DMS53 (cell line): ENCODE data around the gene MTHFD2.
"Not testable (repeated sequence)": the region's sequence is repeated elsewhere in the genome, so short reads cannot be mapped to it uniquely, and the experiment has no call there.

Experiments used
- DNase-seq: peaks from one replicate; lab custom pipeline; 2025; lab: John Stamatoyannopoulos, UW

The MTHFD2 gene

DNA sequence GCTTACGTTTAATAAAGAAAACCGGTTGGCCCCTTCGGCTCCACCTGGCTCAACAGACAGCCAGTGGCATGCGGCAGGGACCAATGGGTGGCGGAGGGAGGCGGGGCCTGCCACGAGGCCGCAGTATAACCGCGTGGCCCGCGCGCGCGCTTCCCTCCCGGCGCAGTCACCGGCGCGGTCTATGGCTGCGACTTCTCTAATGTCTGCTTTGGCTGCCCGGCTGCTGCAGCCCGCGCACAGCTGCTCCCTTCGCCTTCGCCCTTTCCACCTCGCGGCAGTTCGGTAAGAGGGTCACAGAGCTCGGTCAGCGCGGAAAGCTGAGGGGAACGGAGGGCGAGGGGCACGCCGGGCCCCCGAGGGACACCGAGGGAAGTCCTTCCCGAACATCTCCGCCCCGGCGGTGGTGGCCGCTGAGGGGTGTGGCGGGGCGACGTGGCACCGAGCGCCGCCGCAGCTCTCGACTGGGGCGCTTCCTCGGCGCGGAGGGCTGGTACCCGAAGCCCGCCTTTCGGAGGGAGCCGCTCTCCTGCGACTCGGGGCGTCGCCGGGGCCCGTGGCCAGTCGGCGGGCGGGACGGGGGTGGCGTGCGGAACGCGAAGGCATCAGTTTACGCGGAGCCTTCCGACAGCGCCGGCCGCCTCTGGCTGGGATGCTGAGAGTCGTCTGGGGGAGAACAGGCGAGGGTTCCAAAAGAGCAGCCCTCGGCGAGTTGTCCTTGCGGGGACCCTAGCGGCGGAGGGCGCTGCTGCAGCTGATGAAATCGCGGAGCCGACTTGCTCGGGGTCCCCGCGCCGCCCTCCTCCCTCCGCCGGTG lies at the start of gene MTHFD2:
Gene MTHFD2 (plus strand): TSS at position 155 of the 814 bp plus-strand sequence. CDS start 27 bp downstream, at position 182.
- peak; percentile 100 for DNase-seq

DNA sequence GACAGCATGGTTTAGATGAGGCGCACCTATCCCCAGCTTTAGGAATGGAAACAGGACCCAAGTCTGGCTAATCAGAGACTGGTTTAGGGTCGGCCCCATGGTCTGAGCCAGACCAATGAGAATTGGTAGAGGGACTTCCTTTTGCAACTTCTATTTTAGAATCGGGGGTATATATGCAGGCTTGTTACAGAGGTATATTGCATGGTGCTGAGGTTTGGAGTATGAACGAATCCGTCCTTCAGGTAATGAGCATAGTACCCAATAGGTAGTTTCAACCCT lies 49.2 kb upstream of the MTHFD2 start:
- no peak for DNase-seq

- no peak for DNase-seq
These were observed 48.7 kb upstream of the MTHFD2 start for GRCh38 chr2:74149570-74150319.

GRCh38 chr2:74152954-74153353 lies 45.5 kb upstream of the MTHFD2 start:
- DNase-seq = no peak

- no peak for DNase-seq
These were observed 42.6 kb upstream of the MTHFD2 start for GRCh38 chr2:74155830-74156229.

DNA sequence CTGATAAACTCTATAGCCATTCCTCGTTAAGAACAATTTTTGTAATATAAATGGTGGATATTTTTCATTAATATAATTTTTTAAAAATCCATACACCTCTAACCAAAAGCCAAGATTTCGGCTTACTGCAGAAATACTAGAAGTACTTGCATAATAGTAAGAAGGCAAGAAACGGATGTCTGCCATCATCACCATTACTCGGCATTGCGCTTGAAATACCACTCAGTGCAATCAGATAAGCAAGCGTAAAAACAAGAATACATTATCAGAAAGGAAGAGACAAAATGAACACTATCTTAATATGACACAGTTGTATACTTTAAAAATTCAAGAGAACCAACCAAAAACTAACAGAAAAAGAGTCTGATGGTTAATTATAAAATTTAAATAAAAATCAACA lies 35.5 kb upstream of the MTHFD2 start:
- DNase-seq = no peak

DNA sequence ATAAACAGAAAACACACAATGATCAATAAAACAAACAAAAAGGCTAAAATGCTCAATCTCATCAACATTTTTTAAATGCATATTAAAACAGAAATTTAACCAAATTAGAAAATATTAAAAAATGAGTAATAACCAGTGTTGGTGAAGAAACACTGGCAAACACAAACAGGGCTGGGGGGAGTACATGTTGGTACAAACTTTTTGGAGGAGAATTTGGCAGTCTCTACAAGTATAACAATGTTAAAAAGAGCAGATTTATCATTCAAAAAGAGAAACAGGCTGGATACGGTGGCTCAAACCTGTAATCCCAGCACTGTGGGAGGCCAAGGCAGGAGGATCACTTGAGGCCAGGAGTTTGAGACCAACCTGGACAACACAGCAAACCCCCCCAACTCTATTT lies 33.7 kb upstream of the MTHFD2 start:
- no peak for DNase-seq

DNA sequence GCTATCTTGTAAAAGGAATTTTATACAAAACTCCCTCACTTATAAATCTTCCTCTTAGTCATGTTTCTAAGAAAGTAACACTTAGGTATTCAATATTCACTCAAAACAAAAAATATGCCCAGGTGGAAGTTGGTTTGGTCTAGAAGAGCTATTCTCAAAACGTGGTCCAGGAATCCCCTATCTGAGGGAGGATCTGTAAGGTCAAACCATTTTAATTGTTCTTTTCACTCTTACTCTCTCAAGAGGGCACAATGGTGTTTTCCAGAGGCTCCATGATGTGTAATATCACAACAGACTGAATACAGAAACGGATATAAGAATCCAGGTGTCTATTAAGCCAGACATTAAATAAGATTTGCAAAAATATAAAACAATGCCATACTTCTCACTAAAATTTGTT lies 29.7 kb upstream of the MTHFD2 start:
- no peak for DNase-seq

DNA sequence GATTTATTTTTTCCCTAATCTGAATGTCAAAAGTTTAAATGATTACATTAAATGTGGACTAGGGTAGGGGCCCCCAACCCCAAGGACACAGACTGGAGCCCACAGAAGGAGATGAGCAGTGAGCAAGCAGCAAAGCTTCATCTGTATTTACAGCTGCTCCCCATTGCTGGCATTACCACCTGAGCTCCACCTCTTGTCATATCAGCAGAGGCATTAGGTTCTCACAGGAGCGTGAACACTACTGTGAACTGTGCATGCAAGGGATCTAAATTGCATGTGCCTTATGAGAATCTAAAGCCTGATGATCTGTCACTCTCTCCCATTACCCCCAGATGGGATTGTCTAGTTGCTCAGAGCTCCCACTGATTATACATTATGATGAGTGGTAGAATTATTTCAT lies 23.5 kb upstream of the MTHFD2 start:
- DNase-seq = peak; percentile 24

GRCh38 chr2:74177696-74178095 lies 20.7 kb upstream of the MTHFD2 start:
- DNase-seq = no peak

GRCh38 chr2:74178211-74179062 lies 20.0 kb upstream of the MTHFD2 start, which contains the start of gene MOB1A:
Gene MOB1A (minus strand): TSS chr2:74178879. CDS start chr2:74178674, 205 bp downstream.
- peak; percentile 99 for DNase-seq

DNA sequence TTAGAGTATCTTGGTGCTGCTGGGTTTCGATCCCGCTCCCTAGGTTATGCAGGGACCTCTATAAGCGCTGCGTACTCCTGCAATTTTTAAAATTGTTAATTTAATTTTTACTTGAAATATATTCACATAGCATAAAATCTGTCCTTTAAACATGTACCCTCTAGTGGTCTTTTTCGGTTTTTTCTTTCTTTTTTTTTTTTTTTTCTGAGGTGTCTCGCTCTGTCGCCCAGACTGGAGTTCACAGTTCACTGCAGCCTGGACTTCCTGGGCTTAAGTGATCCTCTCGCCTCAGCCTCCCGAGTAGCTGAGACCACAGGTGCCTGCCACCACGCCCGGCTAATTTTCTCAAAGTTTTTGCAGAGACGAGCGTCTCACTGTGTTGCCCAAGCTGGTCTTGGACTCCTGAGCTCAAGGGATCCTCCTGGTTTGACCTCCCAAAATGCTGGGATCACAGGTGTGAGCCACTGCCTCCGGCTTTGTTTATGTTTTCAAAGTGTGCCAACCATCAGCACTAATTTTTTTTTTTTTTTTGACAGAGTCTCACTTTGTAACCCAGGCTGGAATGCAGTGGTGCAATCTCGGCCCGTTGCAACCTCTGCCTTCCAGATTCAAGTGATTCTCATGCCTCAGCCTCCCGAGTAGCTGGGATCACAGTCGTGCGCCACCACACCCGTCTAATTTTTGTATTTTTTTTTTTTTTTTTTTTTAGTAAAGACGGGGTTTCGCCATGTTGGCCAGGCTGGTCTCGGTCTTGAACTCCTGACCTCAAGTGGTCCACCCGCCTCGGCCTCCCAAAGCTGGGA lies 19.2 kb upstream of the MTHFD2 start:
- DNase-seq = no peak

DNA sequence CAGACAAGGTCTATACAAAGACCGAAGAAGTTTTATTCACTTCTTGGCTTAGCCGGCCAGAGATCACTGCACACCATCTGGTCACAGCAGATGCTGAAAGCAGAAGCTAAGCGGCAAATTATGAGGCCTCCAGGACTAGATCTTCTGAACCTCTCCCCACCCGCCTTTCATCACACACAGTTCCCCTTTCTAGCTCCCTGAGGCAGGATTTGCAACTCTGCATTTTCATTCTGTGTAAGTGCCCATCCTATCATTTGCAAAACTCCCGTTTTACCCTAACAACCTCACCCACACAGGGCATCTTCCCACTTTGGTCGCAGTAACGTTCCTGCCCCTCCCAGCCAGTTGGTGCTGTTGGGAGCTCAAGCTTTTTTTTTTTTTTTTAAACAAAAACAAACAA lies 16.7 kb upstream of the MTHFD2 start:
- DNase-seq = peak; percentile 18

DNA sequence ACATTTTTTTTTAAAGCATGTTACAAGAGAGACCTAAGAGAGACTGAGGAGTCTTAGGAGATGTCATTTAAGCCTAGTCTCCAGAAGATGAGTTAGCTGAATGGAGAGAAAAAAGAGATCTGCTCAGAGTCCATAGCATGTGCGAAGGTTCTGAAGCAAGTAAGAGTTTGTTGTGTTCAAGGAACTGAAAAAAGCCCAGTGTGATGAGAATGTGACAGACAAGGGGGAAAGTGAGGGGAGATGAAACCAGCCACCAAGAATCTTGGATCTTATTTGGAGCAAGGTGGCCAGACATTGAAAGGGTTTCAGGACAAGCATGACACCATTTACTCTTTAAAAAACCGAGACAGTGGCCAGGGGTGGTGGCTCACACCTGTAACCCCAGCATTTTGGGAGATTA lies 14.5 kb upstream of the MTHFD2 start:
- DNase-seq = no peak

GRCh38 chr2:74186038-74186437 lies 12.4 kb upstream of the MTHFD2 start:
- peak; percentile 16 for DNase-seq

DNA sequence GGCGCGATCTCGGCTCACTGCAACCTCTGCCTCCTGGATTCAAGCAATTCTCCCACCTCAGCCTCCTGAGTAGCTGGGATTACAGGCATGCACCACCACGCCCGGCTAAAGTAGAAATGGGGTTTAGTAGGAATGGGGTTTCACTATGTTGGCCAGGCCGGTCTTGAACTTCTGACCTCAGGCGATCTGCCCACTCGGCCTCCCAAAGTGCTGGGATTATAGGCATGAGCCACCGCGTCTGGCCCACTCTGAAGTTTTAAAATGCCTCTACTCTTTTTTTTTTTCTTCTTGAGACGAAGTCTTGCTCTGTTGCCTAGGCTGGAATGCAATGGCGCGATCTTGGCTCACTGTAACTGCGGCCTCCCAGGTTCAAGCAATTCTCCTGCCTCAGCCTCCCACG lies 11.7 kb upstream of the MTHFD2 start:
- DNase-seq = not testable (repeated sequence)

- DNase-seq = peak; percentile 55
These were observed 10.3 kb upstream of the MTHFD2 start for GRCh38 chr2:74188018-74188601.

DNA sequence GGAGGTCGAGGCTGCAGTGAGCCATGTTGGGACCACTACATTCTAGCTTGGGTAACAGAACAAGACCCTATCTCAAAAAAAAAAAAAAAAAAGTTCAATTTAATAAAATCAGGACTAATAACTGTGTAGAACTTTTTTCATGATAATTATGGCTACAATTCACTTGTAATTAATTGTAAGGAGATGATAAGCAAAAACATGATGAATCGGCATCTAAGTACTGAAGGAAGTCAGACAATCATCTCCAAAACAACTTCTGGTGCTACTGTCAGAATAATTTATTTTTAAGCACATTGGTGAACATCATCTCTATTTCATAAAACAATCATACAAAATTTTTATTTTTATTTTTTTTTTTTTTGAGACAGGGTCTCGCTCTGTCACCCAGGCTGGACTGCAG lies 9.7 kb upstream of the MTHFD2 start:
- DNase-seq = no peak

DNA sequence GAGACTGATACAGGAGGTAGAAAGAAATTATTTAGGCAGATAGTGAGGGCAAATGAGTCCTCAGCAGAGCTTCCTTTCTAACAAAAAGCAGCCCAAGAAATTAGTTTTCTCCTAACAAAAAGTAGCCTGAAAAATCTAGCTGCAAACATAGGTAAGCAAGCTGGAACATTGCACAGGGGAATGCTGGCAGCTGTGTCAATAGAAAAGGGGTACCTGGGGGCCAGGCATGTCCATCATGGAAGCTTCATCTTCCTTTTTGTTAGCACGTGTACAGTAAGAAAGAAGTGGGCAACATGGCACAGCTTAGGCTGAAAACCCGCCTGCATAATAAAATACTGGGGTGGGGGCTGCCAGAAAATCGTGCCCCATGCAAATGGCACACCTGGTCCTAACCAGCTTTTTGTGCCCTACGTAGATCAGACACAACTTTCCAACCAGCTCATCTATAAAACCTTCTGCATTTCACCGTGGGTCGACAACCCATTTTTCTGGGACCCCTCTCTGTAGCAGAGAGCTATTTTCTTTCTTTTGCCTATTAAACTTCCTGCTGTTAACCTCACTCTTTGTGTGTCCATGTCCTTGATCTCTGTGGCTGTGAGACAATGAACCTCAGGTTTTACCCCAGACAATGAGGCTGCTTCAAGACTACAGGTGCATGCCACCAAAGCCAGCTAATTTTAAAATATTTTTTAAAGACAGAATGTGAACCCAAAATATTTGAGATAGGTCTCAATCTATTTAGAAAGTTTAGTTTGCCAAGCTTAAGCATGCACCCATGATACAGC lies 6.6 kb upstream of the MTHFD2 start:
- peak; percentile 66 for DNase-seq

DNA sequence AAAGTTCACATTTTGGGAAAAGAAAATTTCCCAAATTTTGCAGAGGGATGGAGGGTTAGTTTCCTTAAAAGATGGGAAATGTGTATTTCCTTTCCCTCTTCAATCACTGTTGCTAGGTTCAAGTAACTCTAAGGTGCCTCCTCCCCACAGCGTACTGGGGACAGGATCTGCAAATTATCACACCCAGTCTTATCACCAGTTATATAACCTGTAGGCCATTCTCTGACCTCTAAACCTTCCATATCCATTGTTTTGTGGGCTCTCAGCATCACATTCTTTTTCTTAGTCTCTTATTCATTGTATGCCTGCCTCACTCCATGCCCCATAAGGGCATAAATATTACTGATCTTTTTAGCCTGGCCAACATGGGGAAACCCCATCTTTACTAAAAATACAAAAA lies 3.6 kb upstream of the MTHFD2 start:
- DNase-seq = no peak

GRCh38 chr2:74197049-74197448 lies 1.4 kb upstream of the MTHFD2 start:
- no peak for DNase-seq
